ENCODE results near the gene CHST5.
"Not testable (repeated sequence)": the region's sequence is repeated elsewhere in the genome, so short reads cannot be mapped to it uniquely, and the experiment has no call there.

- TF ChIP-seq, protein P1, sequence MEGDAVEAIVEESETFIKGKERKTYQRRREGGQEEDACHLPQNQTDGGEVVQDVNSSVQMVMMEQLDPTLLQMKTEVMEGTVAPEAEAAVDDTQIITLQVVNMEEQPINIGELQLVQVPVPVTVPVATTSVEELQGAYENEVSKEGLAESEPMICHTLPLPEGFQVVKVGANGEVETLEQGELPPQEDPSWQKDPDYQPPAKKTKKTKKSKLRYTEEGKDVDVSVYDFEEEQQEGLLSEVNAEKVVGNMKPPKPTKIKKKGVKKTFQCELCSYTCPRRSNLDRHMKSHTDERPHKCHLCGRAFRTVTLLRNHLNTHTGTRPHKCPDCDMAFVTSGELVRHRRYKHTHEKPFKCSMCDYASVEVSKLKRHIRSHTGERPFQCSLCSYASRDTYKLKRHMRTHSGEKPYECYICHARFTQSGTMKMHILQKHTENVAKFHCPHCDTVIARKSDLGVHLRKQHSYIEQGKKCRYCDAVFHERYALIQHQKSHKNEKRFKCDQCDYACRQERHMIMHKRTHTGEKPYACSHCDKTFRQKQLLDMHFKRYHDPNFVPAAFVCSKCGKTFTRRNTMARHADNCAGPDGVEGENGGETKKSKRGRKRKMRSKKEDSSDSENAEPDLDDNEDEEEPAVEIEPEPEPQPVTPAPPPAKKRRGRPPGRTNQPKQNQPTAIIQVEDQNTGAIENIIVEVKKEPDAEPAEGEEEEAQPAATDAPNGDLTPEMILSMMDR (IDR thresholded peaks at IDR 0.05; ENCODE audit: borderline replicate concordance, extremely low read depth, low read length, poor library complexity, severe bottlenecking), result not testable (repeated sequence)
- TF ChIP-seq EZH2 (IDR thresholded peaks at IDR 0.05; ENCODE audit: borderline replicate concordance, low read depth, low read length, severe bottlenecking), result not testable (repeated sequence)
Measured at GRCh38 chr16:75548456-75548855, 12.5 kb upstream of the CHST5 start.
